HUES6 (cell line): ENCODE measurements around the gene FLNC.

Experiments used
- H3K27ac ChIP-seq: 2 replicates; pipeline ENCODE4 v1.7.0; 2013; ENCODE audit warnings: low read depth, mild to moderate bottlenecking, low read length, inconsistent platforms
- H3K27me3 ChIP-seq: 2 replicates; pipeline ENCODE4 v1.6.1; 2013; ENCODE audit warnings: low read length; ENCODE audit not compliant: control insufficient read depth, insufficient read depth
- H3K36me3 ChIP-seq: 2 replicates; pipeline ENCODE4 v1.6.1; 2013; ENCODE audit warnings: low read length; ENCODE audit not compliant: control insufficient read depth, insufficient read depth
- H3K4me1 ChIP-seq: 2 replicates; pipeline ENCODE4 v1.6.1; 2013; ENCODE audit warnings: low read length; ENCODE audit not compliant: control insufficient read depth, insufficient read depth
- H3K4me3 ChIP-seq: 2 replicates; pipeline ENCODE4 v1.5.1; 2013; ENCODE audit warnings: low read depth, low read length
- H3K9ac ChIP-seq: one replicate; pipeline ENCODE4 v1.6.1; 2013; ENCODE audit warnings: mild to moderate bottlenecking, low read length
- H3K9me3 ChIP-seq: 2 replicates; pipeline ENCODE4 v1.6.1; 2013; ENCODE audit warnings: low read depth, low read length; ENCODE audit not compliant: control insufficient read depth, insufficient read depth

The FLNC gene

DNA sequence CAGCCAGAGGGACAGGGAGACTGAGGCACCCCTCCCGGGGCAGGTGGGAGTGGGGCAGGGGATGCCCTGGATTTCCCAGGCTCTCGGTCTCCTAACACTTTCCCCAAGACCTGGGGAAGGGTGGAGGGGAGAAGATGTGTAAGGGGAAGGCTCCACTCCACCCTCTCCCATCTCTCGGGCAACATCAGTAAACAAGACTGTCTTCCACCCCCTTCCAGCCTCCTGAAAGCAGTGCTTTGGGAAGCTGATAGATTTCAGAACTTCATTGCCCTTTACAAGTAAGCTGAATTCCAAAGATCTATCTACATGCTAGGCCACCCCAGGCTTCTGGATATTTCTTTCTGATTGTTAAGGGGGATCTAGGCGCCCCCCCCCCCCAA, 3.7 kb downstream of the FLNC start:
- H3K4me3 ChIP-seq, result peak overlapping the region; percentile 19; the same call in 1 of the 2 replicates
- peaks cover 40% of the 10 kb centered on the region; the same call in 1 of the 2 replicates for H3K36me3 ChIP-seq
- no peak overlapping the region for H3K9ac ChIP-seq
- no peaks in the 10 kb centered on the region for H3K9me3 ChIP-seq
- peaks cover 27% of the 10 kb centered on the region for H3K4me1 ChIP-seq
- H3K27ac ChIP-seq, result no peak overlapping the region
- H3K27me3 ChIP-seq, result peaks cover 18% of the 10 kb centered on the region

DNA sequence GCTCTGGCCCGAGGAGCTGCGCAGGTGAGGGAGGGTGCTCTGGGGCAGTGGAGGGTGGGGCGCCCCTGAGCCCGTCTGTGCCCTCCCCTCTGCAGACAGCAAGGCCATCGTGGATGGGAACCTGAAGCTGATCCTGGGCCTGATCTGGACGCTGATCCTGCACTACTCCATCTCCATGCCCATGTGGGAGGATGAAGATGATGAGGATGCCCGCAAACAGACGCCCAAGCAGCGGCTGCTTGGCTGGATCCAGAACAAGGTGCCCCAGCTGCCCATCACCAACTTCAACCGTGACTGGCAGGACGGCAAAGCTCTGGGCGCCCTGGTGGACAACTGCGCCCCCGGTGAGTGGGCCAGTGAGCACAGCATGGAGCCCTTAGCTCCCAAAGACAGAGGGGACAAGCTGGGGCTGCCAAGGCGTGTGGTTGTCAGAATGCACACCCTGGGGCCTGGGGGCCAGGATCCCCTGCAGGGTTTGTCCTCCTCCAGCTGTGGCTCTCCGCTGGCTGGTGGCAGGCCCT, 5.1 kb downstream of the FLNC start:
- Histone ChIP-seq H3K4me3 (no peak overlapping the region), H3K27me3 (peaks cover 12% of the 10 kb centered on the region), H3K4me1 (peaks cover 20% of the 10 kb centered on the region), H3K36me3 (peaks cover 51% of the 10 kb centered on the region; the same call in 1 of the 2 replicates), H3K9me3 (no peaks in the 10 kb centered on the region), H3K9ac (no peak overlapping the region), H3K27ac (no peak overlapping the region)

DNA sequence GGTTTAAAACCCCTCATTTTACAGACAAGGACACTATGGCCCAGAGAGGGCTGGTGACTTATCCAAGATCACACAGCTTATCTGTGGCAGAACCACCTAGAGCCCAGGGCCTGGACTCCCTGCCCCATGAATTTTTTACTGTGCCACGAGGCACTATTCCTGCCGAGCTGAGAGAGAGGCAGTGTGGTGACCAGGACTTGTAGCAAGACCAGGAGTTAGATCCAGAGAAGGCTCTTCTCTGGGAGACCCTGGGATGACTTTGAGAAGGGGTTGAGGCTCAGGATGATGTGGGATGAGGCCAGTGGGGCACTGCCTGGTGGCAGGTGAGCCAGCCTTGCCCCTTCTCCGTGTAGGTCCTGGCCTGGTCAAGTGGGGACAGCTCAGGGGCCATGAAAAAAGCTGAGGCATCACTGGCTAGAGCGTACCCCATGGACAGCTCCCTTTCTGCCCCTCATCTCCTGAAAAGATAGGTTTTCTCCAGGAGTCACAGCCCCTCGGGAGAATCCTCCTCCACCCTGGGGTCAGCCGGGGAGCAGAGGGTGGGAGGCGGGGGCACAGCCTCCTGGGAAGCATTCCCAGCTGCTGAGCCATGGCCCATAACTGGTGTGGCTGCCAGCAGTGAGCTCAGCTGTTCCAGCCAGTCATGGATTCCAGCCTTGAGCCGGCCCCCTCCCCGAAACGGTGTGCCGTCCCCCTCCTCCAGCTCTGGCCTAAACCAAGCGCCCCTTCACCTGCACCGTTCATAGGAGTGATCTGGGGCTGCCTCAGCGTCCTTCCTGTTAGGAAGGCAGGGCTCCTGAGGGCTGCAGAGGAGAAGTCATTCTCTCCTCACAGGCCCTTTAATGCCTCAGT, 5.8 kb downstream of the FLNC start:
- H3K4me1 ChIP-seq, result peaks cover 17% of the 10 kb centered on the region
- no peak overlapping the region for H3K27ac ChIP-seq
- H3K36me3 ChIP-seq, result peaks cover 58% of the 10 kb centered on the region; the same call in 1 of the 2 replicates
- H3K4me3 ChIP-seq, result no peak overlapping the region
- no peak overlapping the region for H3K9ac ChIP-seq
- H3K9me3 ChIP-seq, result no peaks in the 10 kb centered on the region
- peaks cover 6% of the 10 kb centered on the region; the same call in 1 of the 2 replicates for H3K27me3 ChIP-seq

DNA sequence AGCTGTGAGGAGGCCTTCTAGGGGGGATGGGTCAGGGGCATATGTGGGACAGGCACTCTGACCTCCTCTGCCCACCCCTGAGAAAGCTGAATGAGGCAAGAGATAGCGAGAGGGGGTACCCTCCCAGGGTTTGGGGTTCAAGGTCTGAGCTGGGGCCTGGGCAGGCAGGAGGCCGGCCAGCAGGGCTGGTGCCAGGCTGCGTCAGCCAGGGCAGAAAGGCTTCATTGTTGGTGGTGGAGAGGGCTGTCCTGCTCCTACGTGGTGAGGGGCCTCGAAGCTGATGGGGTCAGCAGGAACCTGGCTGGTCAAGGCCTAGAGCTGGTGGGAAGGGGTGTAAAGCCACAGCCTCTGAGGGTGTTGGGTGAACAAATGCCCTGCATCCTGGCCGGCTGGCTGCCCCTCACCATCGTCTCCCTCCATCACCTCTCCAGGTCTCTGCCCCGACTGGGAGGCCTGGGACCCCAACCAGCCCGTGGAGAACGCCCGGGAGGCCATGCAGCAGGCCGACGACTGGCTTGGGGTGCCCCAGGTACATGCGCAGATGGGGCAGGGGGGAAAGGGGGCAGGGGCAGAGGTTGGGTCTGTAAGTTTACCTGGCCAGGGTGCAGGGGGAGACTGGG, 6.6 kb downstream of the FLNC start:
- H3K4me1 ChIP-seq, result peaks cover 23% of the 10 kb centered on the region
- no peak overlapping the region for H3K4me3 ChIP-seq
- H3K9ac ChIP-seq, result no peak overlapping the region
- H3K9me3 ChIP-seq, result no peaks in the 10 kb centered on the region
- peaks cover 66% of the 10 kb centered on the region; the same call in 1 of the 2 replicates for H3K36me3 ChIP-seq
- no peaks in the 10 kb centered on the region for H3K27me3 ChIP-seq
- H3K27ac ChIP-seq, result no peak overlapping the region

DNA sequence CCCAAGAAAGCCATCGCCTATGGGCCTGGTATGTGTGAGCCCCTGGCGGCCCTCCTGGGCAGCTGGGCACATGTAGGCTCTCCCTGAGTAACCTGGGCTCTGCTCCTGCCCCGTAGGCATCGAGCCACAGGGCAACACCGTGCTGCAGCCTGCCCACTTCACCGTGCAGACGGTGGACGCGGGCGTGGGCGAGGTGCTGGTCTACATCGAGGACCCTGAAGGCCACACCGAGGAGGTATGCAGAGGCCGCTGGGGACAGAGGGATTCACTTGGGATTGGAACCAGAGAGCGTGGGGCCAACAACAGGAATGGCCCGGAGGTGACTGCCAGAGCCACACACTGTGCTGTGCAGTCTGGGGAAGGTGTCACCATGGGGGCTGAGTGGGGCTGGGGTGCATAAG, 7.3 kb downstream of the FLNC start:
- H3K9ac ChIP-seq, result no peak overlapping the region
- no peaks in the 10 kb centered on the region for H3K27me3 ChIP-seq
- H3K9me3 ChIP-seq, result no peaks in the 10 kb centered on the region
- no peak overlapping the region for H3K4me3 ChIP-seq
- peaks cover 70% of the 10 kb centered on the region; the same call in 1 of the 2 replicates for H3K36me3 ChIP-seq
- no peak overlapping the region for H3K27ac ChIP-seq
- H3K4me1 ChIP-seq, result peaks cover 24% of the 10 kb centered on the region

DNA sequence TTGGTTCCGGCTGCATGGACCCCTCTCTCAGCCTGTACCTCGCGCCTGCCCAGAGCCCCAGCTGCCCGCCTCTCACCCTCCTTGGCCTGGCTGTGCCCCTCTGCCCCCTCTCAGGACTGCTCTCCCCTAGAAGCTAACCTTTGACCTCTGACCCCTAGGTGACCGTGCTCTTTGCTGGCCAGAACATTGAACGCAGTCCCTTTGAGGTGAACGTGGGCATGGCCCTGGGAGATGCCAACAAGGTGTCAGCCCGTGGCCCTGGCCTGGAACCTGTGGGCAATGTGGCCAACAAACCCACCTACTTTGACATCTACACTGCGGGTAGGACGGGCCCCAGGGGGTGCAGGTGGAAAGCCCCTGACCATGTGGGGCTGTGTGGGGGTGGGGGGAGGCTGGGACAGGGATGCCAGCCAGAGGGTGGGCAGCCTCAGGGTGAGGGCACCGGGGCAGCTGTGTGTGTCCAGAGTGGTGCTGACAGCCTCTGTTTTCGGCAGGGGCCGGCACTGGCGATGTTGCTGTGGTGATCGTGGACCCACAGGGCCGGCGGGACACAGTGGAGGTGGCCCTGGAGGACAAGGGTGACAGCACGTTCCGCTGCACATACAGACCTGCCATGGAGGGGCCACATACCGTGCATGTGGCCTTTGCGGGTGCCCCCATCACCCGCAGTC, 8.0 kb downstream of the FLNC start:
- H3K4me3 ChIP-seq, result no peak overlapping the region
- H3K36me3 ChIP-seq, result peaks cover 77% of the 10 kb centered on the region; the same call in 1 of the 2 replicates

DNA sequence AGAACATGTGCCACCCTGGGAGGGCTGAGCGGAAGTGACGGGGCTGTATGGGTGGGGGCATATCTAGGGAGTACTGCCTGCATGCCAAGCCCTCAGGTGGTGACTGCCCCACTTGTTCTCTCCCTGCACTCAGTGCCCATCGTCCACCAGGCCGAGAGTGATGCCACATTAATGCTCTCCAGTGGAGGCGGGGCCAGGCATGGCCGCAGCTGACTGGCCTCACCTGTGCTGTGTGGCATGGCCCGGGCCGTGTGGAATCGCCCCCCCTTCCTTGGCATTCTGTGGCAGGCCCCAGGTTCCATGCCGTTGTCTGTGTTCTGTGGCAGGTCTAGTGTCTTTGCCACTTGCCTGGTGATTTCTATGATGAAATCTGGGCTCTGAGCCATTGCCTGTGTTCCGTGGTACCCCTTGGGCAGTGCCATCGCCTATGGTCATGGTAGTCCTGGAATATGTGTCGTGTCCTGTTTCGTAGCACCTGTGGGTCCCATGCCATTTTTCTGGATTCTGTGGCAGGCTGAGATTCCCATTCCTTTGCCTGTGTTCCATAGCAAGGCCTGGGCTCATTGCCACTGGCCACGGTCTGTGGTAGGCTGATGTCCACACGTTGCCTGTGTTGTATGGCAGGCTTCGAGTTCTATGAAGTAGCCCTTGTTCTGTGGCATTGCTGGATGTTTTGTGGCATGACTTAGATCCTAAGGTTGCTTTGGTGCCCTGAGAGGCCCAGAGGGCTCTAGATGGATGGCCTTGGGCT, 8.9 kb downstream of the FLNC start:
- Histone ChIP-seq H3K36me3 (peaks cover 86% of the 10 kb centered on the region; the same call in 1 of the 2 replicates), H3K27ac (no peak overlapping the region), H3K4me1 (peaks cover 9% of the 10 kb centered on the region), H3K9ac (no peak overlapping the region), H3K9me3 (no peaks in the 10 kb centered on the region), H3K4me3 (no peak overlapping the region), H3K27me3 (no peaks in the 10 kb centered on the region)

More for the DNA sequence above, 8.0 kb downstream of the FLNC start:
- H3K27ac ChIP-seq, result no peak overlapping the region
- H3K4me1 ChIP-seq, result peaks cover 17% of the 10 kb centered on the region
- no peaks in the 10 kb centered on the region for H3K9me3 ChIP-seq
- no peak overlapping the region for H3K9ac ChIP-seq
- no peaks in the 10 kb centered on the region for H3K27me3 ChIP-seq

DNA sequence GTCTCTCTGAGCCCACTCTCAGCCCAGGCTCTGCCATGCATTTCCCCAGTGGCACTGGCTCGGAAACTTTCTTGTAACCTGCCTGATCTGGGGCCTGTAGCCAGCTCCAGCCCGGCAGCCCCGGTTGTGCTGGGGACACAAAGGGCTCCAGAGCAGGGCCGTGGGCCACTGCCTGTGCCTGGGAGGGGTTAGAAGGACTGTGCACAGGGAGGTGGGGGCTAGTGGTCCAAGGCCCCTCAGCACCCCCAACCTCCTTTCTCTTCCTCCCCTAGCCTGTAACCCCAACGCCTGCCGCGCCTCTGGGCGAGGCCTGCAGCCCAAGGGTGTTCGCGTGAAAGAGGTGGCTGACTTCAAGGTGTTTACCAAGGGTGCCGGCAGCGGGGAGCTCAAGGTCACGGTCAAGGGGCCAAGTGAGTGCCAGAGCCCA, 9.6 kb downstream of the FLNC start:
- H3K4me1 ChIP-seq, result peaks cover 9% of the 10 kb centered on the region
- H3K9ac ChIP-seq, result no peak overlapping the region
- no peak overlapping the region for H3K27ac ChIP-seq
- peaks cover 90% of the 10 kb centered on the region; the same call in 1 of the 2 replicates for H3K36me3 ChIP-seq
- no peaks in the 10 kb centered on the region for H3K27me3 ChIP-seq
- no peaks in the 10 kb centered on the region for H3K9me3 ChIP-seq
- H3K4me3 ChIP-seq, result no peak overlapping the region

DNA sequence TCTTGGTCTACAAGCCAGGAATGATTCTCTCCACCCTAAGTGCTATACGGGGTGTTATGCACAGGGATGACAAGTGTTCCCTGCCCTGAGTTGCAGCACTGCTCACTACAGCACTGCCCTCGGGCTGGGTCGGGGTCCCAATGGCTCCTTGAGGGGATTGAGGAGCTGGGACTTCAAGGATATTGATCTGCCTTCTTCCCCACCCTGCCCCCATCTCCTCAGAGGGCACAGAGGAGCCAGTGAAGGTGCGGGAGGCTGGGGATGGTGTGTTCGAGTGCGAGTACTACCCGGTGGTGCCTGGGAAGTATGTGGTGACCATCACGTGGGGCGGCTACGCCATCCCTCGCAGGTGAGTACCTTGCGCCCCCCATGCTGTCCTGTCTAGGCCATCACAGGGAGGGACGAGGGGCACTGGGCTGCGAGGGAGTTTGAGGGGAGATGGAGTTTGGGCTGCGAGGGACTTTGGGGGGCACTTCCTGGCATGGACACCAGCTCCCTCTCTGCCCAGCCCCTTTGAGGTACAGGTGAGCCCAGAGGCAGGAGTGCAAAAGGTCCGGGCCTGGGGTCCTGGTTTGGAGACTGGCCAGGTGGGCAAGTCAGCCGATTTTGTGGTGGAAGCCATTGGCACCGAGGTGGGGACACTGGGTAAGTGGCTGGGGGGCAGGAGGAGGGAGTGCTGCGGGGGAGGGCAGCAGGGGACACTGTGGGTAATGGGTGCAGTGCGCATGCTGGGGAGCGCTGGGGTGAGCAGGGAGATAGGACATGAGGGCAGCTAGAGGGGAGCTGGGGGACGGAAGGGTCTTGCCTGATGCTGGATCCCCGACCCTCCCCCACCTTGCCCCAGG, 10.3 kb downstream of the FLNC start:
- Histone ChIP-seq H3K9ac (no peak overlapping the region), H3K4me3 (no peak overlapping the region), H3K9me3 (no peaks in the 10 kb centered on the region), H3K36me3 (peaks cover 92% of the 10 kb centered on the region; the same call in 1 of the 2 replicates), H3K27me3 (no peaks in the 10 kb centered on the region), H3K4me1 (peaks cover 9% of the 10 kb centered on the region), H3K27ac (no peak overlapping the region)
